Body of pancreas (tissue), 4 donors: ENCODE results near the gene SPATA2L.

Experiments used
- CTCF ChIP-seq, 7 experiments: fragments of 450-650 bp in 4 of 7; fragments of 200-600 bp in 3 of 7; sonication (generic) in 3 of 7; IDR thresholded peaks; one replicate each; pipeline ENCODE4 v1.5.1; 2016 to 2019; ENCODE audit warnings: antibody characterized with exemption in 7 of 7
- POLR2A ChIP-seq, 3 donors: fragments of 450-650 bp; IDR thresholded peaks; one replicate each; pipeline ENCODE4 v1.6.1; 2016; ENCODE audit warnings: antibody characterized with exemption in 3 of 3, mild to moderate bottlenecking in 2 of 3

GRCh38 chr16:89717688-89718505 is 16.4 kb upstream of the SPATA2L start:
- TF ChIP-seq POLR2A (IDR thresholded peaks at IDR 0.05), result no peak
- TF ChIP-seq CTCF (IDR thresholded peaks at IDR 0.05), result no peak
